Keratinocyte (primary cell): ENCODE data around the gene UCHL5. TPM values are rescaled to one million over a fixed set of nuclear protein-coding genes. Genes with fewer than 3 reads are reported as not detected.

Source experiments
- DNase-seq: peaks from one replicate; pipeline ENCODE4 v3.0.0-alpha.2; 2011; ENCODE audit warnings: low read depth, missing footprints, low spot score
- FAIRE-seq: peaks from 2 replicates; lab custom pipeline; 2011; peaks lifted over from hg19 to GRCh38; lab: Jason Lieb, UNC
- H2AFZ ChIP-seq: 2 replicates; pipeline ENCODE4 v1.6.0; 2012; ENCODE audit warnings: low read length, control low read depth, inconsistent platforms; ENCODE audit not compliant: control insufficient read depth
- H3K27ac ChIP-seq: 2 replicates; pipeline ENCODE4 v1.5.1; 2011; ENCODE audit warnings: low read length; ENCODE audit not compliant: control insufficient read depth, insufficient read depth
- H3K27me3 ChIP-seq: 3 replicates; pipeline ENCODE4 v1.6.0; 2011; ENCODE audit warnings: low read length; ENCODE audit not compliant: control insufficient read depth, insufficient read depth; ENCODE audit errors: extremely low read depth
- H3K36me3 ChIP-seq, 2 experiments: 2 replicates in 1 of 2; 3 replicates in 1 of 2; pipeline ENCODE4 v1.5.1; 2011; ENCODE audit warnings: low read length in 2 of 2, mild to moderate bottlenecking in 1 of 2; ENCODE audit not compliant: control insufficient read depth in 2 of 2, insufficient read depth in 2 of 2; ENCODE audit errors: extremely low read depth in 1 of 2
- H3K4me1 ChIP-seq: 3 replicates; pipeline ENCODE4 v1.5.1; 2011; ENCODE audit warnings: low read length; ENCODE audit not compliant: control insufficient read depth, insufficient read depth; ENCODE audit errors: extremely low read depth
- H3K4me2 ChIP-seq: 3 replicates; pipeline ENCODE4 v1.6.0; 2011; ENCODE audit warnings: low read depth, low read length; ENCODE audit not compliant: control insufficient read depth, insufficient read depth; ENCODE audit errors: extremely low read depth
- H3K4me3 ChIP-seq, 3 experiments: fragments of 200-600 bp in 1 of 3; sonication (generic) in 1 of 3; 2 replicates in 2 of 3; 3 replicates in 1 of 3; pipeline ENCODE4 v1.5.1; 2011 to 2016; ENCODE audit warnings: low read length in 3 of 3, mild to moderate bottlenecking in 3 of 3, control low read depth in 2 of 3, inconsistent platforms in 1 of 3, low read depth in 1 of 3, mixed read lengths in 1 of 3, mixed run types in 1 of 3, moderate library complexity in 1 of 3; ENCODE audit not compliant: control insufficient read depth in 2 of 3, insufficient read depth in 2 of 3; ENCODE audit errors: extremely low read depth in 1 of 3
- H3K79me2 ChIP-seq: 2 replicates; pipeline ENCODE4 v1.6.0; 2012; ENCODE audit warnings: low read length; ENCODE audit not compliant: control insufficient read depth, insufficient read depth
- H3K9ac ChIP-seq: 3 replicates; pipeline ENCODE4 v1.6.0; 2011; ENCODE audit warnings: low read length; ENCODE audit not compliant: control insufficient read depth, insufficient read depth; ENCODE audit errors: extremely low read depth
- H3K9me1 ChIP-seq: 3 replicates; pipeline ENCODE4 v1.6.0; 2011; ENCODE audit warnings: low read length; ENCODE audit not compliant: control insufficient read depth, insufficient read depth; ENCODE audit errors: extremely low read depth
- H3K9me3 ChIP-seq: 2 replicates; pipeline ENCODE4 v1.5.1; 2012; ENCODE audit warnings: low read depth, low read length; ENCODE audit not compliant: control insufficient read depth
- H4K20me1 ChIP-seq: 3 replicates; pipeline ENCODE4 v1.6.0; 2011; ENCODE audit warnings: low read length; ENCODE audit not compliant: control insufficient read depth, insufficient read depth; ENCODE audit errors: extremely low read depth
- CTCF ChIP-seq, 3 experiments: IDR thresholded peaks in 1 of 3; conservative IDR thresholded peaks in 1 of 3; optimal IDR thresholded peaks in 1 of 3; 2 replicates in 2 of 3; 3 replicates in 1 of 3; pipeline versions ENCODE3 to v1.5.1; 2011; ENCODE audit warnings: low read length in 3 of 3, mild to moderate bottlenecking in 3 of 3, moderate library complexity in 2 of 3, control low read depth in 1 of 3, inconsistent platforms in 1 of 3; ENCODE audit not compliant: insufficient read depth in 2 of 3; ENCODE audit errors: extremely low read depth in 1 of 3
- EZH2 ChIP-seq: IDR thresholded peaks from one replicate; pipeline ENCODE4 v1.6.1; 2012; ENCODE audit warnings: inconsistent platforms, mild to moderate bottlenecking, low read length, moderate library complexity
- dilution Hi-C: fragments of 300-500 bp; cut with MboI; formaldehyde crosslinking; loops from one replicate; pipeline ENCODE4 v1.7.0; 2020; ENCODE audit warnings: low sequenced_read_pairs; ENCODE audit not compliant: extremely low pct_ligation_motif_present
- polyA plus RNA-seq, 5 experiments: library from polyadenylated mRNA; depleted of rRNA in 3 of 5; stranded (reverse) in 3 of 5; stranded (forward) in 1 of 5; unstranded in 1 of 5; fragments of >200 nt; gene quantifications; 1 replicate in 1 of 5; 2 replicates in 3 of 5; 3 replicates in 1 of 5; pipeline versions ENCODE4 v1.2.1 to v1.2.3, GENCODE V29; 2011 to 2012; ENCODE audit warnings: missing spikeins in 2 of 5, low read depth in 1 of 5, low replicate concordance in 1 of 5

Gene UCHL5
- polyA plus RNA-seq, 1 donor (not counting 4 experiments of a cell fraction or from before 2014, with no cell fraction given), result 53.7 TPM

- Histone ChIP-seq H3K4me1 (peaks cover 5% of the 10 kb centered on the region), H3K27me3 (no peaks in the 10 kb centered on the region), H3K79me2 (peaks cover 85% of the 10 kb centered on the region), H4K20me1 (no peaks in the 10 kb centered on the region), H3K4me2 (no peak overlapping the region), H3K9ac (no peak overlapping the region), H3K9me3 (no peaks in the 10 kb centered on the region), H2AFZ (no peak overlapping the region), H3K9me1 (no peaks in the 10 kb centered on the region), H3K4me3 (no peak overlapping the region), H3K36me3 (peaks cover 3 to 9% of the 10 kb centered on the region in 2 experiments), H3K27ac (no peak overlapping the region)
- dilution Hi-C loops, result no loop called here
- DNase-seq, result no peak
- TF ChIP-seq CTCF (optimal IDR thresholded peaks at IDR 0.05 in 1 of 3, IDR thresholded peaks at IDR 0.05 in 1 of 3, conservative IDR thresholded peaks at IDR 0.05 in 1 of 3; ENCODE audit: extremely low read depth in 1 of 3, insufficient read depth in 2 of 3, low read length in 3 of 3) (no peak), EZH2 (no peak)
- FAIRE-seq, result no peak
Observed at GRCh38 chr1:193065954-193066353, 6.8 kb upstream of the UCHL5 start.

GRCh38 chr1:193062698-193063463 lies 3.7 kb upstream of the UCHL5 start:
- FAIRE-seq, result no peak
- Histone ChIP-seq H3K27ac (no peak overlapping the region), H3K27me3 (no peaks in the 10 kb centered on the region), H3K4me1 (peaks cover 8% of the 10 kb centered on the region), H3K9ac (no peak overlapping the region), H3K4me3 (no peak overlapping the region), H2AFZ (no peak overlapping the region), H3K9me1 (no peaks in the 10 kb centered on the region), H3K79me2 (peaks cover 83% of the 10 kb centered on the region), H4K20me1 (no peaks in the 10 kb centered on the region), H3K36me3 (no peaks in the 10 kb centered on the region), H3K4me2 (no peak overlapping the region), H3K9me3 (no peaks in the 10 kb centered on the region)
- dilution Hi-C loops, result no loop called here
- no peak for DNase-seq
- TF ChIP-seq EZH2 (no peak), CTCF (optimal IDR thresholded peaks at IDR 0.05 in 1 of 3, IDR thresholded peaks at IDR 0.05 in 1 of 3, conservative IDR thresholded peaks at IDR 0.05 in 1 of 3; ENCODE audit: extremely low read depth in 1 of 3, insufficient read depth in 2 of 3, low read length in 3 of 3) (no peak)
